HK-2 (cell line): ENCODE data around the gene PGRMC1.
"Not testable (repeated sequence)": the region's sequence is repeated elsewhere in the genome, so short reads cannot be mapped to it uniquely, and the experiment has no call there.

Source experiments
- DNase-seq: peaks from one replicate; pipeline ENCODE4 v3.0.0-alpha.2; 2018; ENCODE audit not compliant: unreplicated experiment

The PGRMC1 gene

GRCh38 chrX:119235872-119236622 lies at the start of gene PGRMC1:
Gene PGRMC1, plus strand, starts transcription at chrX:119236285. Its CDS starts 79 bp downstream, at chrX:119236364.
- DNase-seq, result peak; percentile 82

- DNase-seq, result no peak
These were observed 49.3 kb upstream of the PGRMC1 start for GRCh38 chrX:119186763-119187162.

GRCh38 chrX:119187298-119187697 lies 48.8 kb upstream of the PGRMC1 start:
- DNase-seq, result no peak

- no peak for DNase-seq
These were observed 47.0 kb upstream of the PGRMC1 start for GRCh38 chrX:119189115-119189514.

- DNase-seq, result no peak
These were observed 46.5 kb upstream of the PGRMC1 start for GRCh38 chrX:119189595-119189994.

GRCh38 chrX:119190091-119190681 lies 45.9 kb upstream of the PGRMC1 start:
- no peak for DNase-seq

GRCh38 chrX:119190831-119191230 lies 45.3 kb upstream of the PGRMC1 start:
- no peak for DNase-seq

- DNase-seq, result no peak
These were observed 41.5 kb upstream of the PGRMC1 start for GRCh38 chrX:119194621-119195020.

- DNase-seq, result no peak
These were observed 34.5 kb upstream of the PGRMC1 start for GRCh38 chrX:119201570-119201969.

- DNase-seq, result no peak
These were observed 29.9 kb upstream of the PGRMC1 start for GRCh38 chrX:119206203-119206602.

- DNase-seq, result not testable (repeated sequence)
These were observed 28.6 kb upstream of the PGRMC1 start for GRCh38 chrX:119207483-119207882.

GRCh38 chrX:119208401-119209057 lies 27.6 kb upstream of the PGRMC1 start:
- no peak for DNase-seq

- DNase-seq, result not testable (repeated sequence)
These were observed 25.0 kb upstream of the PGRMC1 start for GRCh38 chrX:119210931-119211648.

GRCh38 chrX:119211649-119212014 lies 24.5 kb upstream of the PGRMC1 start:
- no peak for DNase-seq

GRCh38 chrX:119218198-119218597 lies 17.9 kb upstream of the PGRMC1 start:
- no peak for DNase-seq

GRCh38 chrX:119222932-119223331 lies 13.2 kb upstream of the PGRMC1 start:
- no peak for DNase-seq

GRCh38 chrX:119223783-119224182 lies 12.3 kb upstream of the PGRMC1 start:
- DNase-seq, result no peak

GRCh38 chrX:119226446-119226845 lies 9.6 kb upstream of the PGRMC1 start:
- DNase-seq, result no peak

GRCh38 chrX:119228512-119229252 lies 7.4 kb upstream of the PGRMC1 start:
- peak; percentile 17 for DNase-seq

GRCh38 chrX:119229253-119229615 lies 6.9 kb upstream of the PGRMC1 start:
- no peak for DNase-seq

GRCh38 chrX:119230850-119231249 lies 5.2 kb upstream of the PGRMC1 start:
- no peak for DNase-seq
